Fibroblast of skin of back (primary cell): ENCODE measurements around the gene ZDHHC14.

Source experiments
- DNase-seq: peaks from one replicate; pipeline ENCODE4 v3.0.0-alpha.2; 2013

The ZDHHC14 gene

DNA sequence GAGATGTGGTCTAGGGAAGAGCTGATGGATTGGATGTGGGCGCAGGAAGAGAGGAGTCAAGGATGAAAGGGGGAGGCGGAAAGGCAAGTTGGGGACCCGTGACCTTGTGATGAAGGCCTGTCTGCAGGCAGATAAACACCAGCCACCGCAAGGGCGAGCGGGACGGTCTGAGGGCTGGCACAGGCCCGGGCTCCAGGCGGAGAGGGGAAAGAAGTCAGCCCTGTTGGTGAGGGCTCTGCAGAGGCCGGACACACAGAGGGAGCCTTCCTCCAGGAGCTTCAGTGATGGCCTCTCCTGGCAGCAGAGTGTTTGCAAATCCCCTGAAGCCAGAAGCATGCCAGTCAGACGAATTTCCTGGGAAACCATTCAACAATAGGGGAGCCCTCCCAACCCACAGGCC, 112.2 kb downstream of the ZDHHC14 start:
- DNase-seq, result no peak

DNA sequence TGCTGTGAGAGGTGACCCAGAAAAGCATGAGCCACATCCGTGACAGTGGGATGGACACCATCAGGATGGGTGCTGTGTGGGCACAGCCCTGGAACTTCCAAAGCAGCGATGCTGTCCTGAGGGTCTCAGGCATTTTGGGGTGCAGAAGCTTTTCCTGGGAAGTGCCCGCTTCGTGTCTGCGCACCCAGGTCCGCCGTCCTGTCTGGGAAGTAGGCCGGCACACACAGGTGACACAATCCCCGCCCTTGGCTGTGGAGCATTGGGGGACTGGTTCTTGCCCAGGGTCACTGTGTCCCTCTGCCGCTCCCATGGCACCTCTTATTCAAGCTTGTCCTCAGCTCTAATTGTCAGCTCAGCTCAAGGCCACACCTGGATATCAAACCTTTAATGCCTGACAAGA, 112.6 kb downstream of the ZDHHC14 start:
- DNase-seq, result no peak

DNA sequence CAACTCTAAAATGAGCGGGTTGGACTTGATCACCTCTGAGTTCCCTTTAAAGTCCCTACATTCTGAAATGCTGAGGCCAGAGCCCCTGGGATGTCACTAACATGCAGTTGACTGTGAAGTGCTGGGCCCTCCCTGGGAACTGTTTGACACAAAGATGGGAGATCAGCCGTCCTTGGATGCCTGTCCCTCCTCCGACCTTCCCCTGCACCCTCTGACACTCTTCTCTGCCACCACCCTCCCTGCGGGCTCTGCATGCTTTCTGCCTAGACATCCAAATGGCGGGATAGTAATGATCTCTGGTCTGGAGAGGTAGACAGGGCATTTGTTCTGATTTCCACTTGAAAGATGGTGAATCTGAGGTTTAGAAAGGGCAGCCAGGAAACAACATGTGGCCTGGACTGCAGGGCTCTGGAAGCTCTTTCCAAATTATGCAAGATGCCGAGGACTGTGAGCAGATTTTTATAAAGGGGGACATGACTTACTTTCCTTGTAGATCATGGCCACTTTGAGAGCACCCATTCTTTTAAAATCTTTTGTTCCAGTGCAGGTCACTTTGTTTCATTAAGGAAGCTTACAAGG, 113.2 kb downstream of the ZDHHC14 start:
- no peak for DNase-seq

DNA sequence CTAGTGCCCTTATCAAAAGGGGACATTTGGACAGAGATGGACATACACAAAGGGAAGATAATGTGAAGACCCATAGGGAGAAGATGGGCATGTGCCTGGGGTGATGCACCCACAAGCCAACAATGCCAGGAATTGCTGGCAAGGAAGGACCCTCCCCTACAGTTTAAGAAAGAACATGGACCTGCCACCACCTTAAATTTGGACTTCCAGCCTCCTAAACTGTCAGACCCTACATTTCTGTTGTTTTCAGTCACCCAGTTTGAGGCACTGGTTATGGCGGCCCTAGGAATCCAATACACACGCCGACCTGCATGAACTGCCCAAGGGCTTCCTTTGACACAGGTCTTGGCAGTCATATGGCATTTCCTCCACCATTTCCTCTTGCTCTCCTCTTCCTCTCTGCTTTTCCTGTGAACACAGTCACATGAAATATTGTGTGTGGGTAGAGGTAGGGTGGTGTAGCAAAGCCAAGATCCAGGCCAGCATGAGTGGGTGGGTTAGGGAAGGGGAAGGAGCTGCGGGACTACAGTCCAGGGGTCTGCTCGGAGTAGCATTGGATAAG, 115.6 kb downstream of the ZDHHC14 start:
- DNase-seq, result no peak

DNA sequence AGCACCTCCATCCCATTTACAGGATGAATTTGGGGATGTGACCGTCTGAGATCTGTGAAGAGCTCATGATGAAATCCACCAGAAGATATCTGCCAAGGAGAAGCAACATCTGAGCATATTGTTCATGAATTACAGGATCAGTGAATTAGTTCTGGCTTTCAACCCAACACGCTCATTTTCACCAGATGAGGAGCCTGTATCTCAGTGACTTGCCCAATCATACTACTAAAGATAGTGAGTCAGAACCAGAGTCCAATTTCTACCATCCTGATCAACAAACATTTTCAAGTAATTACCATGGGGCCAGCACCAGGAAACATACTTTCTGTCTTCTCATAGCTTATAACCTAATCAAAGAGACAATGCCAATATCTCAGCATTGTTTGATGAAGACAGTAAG, 116.6 kb downstream of the ZDHHC14 start:
- no peak for DNase-seq

DNA sequence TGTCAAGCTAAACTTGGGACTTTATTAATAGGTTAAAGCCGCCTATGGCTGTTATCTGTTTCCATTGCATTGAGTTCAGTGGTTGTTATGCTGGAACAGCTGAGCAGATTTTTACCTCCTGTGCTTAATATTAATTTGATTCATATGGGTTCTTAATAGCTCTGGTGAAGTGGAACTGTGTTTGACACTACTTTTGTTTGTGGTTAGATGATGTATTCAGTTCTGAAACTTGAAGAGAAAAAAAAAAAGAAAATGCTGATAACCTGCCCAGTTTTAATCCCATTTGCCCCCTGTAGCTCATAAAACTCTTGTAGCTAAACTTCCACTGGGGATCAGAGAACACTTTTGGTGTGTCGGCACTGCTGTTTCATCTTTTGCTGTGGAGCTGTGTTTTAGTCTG, 117.8 kb downstream of the ZDHHC14 start:
- no peak for DNase-seq

DNA sequence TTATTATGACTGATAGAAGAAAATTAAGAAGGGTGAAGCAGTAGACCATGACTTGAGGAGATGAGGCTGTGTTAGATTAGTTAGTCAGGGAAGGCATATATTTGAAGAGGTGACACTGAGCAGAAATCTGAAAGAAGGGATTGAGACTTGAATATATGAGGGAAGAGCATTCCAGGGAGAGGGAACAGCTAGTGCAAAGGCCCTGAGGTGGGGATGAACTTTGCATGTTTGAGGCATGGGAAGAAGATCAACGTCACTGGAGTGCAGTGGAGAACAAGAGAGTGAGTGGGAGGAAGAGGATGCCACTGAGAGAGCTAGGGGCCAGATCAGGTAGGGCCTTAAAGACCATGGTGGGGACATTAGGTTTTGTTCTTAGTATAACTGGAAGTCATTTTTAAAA, 119.0 kb downstream of the ZDHHC14 start:
- DNase-seq, result no peak

DNA sequence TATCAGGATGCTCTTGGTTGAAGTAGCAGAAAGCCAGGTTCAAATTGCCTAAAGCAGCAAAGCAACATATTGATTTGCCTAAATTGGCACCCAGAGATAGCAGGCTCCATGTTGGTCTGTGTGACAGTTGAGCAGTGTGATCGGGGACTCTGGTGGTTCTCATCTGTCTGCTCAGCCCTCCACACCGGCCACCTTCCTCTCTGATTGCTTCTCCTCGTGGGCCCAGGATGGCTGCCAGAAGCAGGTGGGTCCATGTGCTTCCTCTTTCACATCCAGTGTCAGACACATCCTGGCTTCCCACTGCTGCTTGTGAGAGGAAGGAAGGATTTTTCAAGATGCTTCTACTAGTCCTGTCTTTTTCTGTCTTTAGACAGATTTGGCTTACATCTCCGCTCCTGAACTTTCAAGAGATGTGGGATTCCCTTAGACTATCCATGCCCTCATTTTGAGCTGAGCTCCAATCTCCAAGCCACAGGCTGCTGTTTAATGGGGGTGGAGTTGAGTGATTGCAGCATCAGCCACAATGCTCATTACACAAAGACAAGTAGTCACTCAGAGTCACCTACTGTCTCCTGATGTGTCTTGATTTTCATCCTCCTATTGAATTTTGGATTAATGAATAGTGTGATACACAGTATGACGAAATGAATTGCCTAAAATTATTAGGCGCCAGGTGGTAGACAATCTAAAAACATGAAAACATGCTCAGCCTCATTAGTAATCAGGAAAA, 122.2 kb downstream of the ZDHHC14 start:
- no peak for DNase-seq

DNA sequence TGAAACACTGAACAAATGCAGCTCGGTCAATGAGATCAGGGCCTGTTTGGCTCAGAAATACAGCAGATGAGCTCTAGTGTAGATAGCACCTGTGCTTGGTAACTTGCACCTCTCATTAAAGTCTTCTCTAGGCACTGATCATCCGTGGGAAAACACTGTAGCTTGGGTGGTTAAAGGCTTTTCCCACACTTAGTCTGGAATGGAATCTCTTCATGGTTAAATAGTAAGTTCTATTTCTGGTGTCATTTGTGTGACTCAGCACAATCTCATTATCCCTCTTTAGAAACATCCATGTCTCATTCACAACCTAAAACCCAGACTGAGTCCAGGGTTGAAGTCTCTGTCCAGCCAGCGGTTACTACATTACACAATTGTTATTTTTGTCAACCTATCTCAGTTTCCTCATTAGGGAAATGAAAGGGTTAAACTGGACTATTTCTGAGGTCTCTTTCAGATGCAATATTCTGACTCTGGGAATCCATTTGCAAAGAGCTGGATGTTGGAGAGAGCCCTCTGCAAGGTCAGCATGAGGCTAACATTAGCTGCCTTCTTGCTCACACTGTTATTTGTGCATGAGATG, 125.0 kb downstream of the ZDHHC14 start:
- no peak for DNase-seq

DNA sequence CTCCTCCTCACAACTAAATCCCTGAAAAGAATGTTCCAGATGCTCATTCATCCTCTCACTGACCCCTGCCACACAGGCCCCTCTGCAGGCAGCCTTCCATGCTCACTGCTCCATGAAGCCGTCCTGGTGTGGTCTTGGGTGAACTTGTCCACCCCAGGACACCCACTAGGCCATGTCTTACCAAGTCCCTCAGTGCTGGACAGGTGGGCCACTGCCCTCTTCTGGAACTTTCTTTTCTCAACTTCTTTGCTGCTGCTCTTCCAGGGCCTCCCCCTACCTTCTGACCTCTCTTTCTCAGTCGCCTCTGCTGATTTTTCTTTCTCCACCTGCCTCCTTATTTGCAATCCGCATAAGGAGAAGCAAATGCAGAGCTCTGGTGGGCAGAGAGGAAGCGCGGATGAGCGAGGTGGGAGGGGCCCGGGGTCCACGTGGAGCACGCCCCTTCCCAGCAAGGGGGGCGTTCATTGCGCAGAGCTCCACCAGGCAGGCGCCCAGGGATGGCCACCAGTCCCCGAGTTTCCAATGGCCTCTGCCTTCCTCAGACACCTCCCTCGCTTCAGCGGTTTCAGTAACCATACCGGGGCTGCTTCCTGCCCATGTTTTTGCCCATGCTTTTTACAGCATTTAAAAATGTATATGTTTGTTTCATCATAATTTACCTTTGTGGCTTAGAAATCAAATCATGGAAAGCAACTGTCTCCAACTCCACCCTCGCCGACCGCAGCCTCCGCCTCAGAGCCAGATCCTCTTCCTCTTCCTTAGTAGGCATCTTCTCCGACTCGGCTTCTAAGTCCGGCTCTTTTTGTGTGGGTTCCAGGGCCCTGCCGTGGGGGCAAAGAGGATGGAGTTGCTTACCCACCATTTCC, 129.6 kb downstream of the ZDHHC14 start:
- DNase-seq, result no peak

DNA sequence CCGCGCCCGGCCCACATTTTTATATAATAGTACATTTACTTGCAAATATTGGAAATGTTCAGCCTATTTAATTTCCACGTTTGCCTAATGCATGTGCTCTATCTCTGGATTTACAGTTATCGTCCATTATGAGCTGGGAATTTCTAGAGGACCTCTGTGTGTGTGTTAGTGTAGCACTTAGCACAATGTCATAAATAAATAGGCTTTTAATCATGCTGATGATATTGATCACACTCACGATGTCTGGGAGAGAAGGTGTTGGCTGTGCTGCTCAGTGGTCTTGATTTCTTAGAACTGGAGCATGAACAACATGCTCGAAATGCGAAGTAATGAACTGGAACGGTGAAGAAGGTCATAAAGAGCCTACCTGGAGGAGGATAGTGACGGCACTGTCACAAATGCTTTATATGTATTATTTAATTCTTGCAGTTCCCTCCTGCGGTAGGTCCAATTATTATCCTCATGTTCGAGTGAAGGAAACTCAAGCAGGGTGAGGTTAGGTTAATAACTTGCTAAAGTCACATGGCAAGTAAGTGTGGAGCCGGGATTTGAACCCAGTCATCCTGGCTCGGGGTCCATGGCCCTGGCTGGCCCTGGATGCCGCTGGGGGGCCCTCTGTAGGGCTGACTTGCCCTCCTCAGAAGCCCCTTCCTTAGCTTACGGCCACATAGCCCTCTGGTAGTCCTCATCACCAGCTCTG, 130.8 kb downstream of the ZDHHC14 start:
- no peak for DNase-seq

DNA sequence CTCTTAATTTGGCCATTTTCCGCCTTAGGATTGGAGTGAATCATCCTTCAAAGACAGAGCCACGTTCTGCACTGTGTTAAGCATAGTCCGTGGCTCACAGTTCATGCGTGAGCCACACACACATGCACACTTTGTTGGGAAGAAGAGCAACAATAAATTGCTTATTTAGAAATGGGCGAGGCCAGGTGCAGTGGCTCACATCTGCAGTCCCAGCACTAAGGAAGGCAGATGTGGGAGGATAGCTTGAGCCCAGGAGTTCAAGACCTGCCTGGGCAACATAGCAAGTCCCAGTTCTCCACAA, 131.3 kb downstream of the ZDHHC14 start:
- no peak for DNase-seq

DNA sequence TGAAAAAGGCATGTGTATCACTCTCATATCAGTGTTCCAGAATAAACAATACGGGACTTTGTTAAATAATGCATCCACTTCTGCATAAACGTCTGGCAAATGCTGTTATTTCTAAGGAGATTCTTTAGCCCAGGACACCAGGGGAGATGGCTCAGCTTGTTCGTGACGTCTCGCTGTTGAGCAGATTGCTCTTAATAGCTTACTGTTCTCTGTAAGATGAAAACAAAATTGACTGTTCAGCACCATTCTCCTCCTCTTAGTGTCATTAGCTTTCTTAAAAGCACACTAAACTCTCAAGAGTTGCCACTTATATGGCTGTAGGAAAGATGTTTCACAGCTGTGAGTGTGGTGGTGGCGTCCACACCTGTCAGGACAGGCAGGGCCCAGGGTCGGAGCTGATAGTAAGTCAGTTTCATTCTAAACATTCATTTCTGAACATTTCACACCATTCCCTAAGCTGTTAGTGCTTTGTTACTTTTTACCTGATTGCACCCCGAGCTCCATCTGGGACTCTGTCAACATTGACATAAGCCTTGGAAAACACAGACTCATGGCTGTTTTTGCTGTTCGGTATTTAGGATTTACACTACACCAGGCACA, 132.1 kb downstream of the ZDHHC14 start:
- no peak for DNase-seq

DNA sequence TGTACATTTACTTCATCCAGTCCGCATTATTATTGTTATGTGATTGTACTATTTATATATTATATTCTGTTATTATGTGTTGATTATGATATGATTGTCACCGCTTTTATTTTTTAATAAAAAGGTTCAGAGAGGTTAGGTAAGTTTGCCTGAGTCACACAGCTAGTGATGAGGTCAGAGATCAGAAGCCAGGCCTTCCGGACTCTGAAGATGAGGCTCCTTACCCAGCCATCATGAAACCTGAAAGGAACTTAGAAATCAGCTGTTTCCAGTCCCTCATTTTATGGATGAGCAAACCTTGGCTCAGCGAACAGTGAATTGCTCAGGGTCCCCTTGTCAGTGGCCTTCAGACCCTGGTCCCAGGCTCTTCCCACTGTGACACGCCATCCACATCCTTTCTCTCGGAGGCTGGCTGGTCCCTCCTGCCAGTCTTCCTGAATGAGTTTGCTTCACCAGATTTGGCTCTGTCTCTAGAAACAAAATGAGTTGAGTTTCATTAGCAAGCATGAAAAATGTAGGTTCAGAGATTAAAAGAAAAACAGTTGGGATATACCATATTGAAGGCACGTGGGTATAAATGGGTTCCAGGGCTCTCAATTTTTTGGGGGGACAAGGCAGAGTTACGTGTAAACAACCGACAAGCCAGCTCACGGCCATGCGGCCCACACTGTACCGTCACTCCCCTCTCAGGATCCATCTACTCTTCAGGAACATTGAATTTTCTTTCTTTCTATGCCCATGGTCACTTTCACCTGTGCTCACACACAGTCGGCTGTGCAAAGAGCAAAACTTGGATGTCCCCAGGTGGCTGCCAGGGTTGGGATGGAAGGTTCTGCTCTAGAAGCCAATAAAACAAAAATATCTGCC, 132.9 kb downstream of the ZDHHC14 start:
- DNase-seq, result no peak

DNA sequence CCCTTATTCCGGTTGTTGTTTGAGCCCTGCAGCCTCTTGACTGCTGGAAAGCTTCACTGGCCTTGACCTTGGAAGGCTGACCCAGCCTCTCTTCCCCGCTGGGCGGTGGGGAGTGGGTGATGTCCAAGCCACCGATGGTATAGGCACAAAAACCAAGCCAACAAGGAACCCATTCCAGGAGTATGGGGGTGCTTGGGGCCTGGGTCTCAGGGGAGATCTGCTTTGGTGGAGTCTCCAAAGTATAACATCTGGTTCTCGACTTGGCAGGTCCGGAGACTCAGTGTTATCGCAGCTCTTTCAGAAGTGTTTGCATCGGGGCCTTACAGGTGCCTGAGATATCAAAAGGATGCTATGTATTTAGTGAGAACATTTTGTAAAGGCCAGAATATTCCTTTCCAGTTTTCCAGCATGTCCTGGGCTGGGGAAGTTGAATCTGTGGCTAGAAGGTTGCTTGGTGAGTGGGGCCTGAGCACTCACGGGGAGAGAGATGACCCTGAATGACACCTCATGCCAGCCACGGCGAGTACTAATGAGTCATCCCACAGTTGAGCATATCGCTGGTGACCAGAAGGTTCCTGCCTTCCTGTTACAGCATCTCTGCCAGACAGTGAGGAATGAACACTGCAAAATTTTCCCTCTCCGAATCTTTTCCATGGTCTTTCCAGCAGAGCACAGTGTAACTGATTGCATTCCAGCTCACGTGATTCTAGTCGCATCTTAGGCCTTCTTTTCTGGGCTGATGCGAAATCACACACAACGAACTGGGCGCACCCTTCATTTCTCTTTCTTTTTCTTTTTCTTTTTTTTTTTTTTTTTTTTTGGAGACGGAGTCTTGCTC, 133.9 kb downstream of the ZDHHC14 start:
- peak; percentile 67 for DNase-seq

DNA sequence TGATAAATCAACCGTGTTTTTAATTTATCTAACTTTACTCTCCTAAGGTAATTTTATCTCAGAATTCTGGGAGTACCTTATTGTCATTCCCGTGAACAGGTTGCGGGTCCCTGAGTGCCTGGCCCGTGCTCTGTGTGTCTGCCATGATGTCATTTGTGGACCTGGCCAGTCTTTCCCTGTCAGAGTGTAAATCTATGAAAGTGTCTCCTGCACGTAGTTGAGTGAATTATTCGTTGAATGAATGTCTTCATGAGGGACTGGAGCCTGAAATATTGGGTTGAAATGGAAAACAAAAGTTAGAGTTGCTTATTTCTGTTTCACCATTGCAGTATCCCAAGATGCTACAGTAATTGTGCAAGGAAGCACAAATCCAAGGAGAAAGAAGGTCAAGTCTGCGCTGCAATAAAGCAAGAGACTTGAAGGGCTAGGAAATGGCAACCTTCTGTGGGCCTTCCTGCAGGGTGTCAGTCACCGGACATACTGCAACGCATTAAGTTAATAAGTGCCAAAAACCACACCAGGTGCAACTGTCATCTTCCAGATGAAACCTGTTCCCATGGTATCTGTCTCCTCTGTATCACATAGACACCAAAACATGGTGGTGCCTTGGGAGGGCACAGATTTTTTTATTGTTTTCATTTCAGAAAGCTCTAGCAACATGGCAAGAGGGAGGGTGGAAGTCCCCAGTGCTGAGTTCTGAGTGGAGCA, 135.5 kb downstream of the ZDHHC14 start:
- no peak for DNase-seq

DNA sequence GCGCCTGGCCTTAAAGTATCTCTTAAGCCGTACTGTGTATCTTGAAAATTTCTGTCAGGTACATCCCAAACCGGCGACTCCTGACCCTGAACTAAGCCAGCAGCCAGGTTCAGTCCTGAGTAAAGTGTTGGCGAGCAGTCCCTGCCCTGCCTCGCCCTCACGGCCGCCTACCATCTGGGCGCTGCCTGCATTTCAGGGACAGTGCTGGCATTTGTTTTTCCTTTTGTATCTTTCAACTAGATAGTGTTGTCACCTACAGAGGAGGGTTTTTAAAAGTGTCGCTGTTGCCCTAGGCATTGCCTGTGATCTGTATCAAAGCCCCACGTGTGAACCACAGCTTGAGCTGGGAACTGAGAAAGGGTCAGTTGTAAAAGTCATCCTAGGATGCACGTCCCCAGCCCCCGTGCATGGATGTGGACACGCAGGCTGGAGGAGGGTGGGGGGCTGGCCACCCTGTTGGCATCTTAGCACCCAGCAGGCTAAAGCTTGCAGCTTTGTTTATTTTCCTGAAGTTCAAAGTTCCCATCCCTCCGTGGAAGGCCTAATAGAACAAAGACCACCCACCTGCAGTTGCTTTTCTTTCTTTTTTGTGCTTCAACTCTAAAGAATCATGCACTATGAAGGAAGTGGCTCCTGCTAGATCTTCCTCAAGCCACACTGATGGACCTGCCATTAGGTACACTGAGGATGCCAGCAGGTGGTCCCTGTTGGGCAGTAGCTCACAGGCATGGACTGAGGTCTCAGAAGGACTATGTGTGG, 136.8 kb downstream of the ZDHHC14 start:
- DNase-seq, result no peak

DNA sequence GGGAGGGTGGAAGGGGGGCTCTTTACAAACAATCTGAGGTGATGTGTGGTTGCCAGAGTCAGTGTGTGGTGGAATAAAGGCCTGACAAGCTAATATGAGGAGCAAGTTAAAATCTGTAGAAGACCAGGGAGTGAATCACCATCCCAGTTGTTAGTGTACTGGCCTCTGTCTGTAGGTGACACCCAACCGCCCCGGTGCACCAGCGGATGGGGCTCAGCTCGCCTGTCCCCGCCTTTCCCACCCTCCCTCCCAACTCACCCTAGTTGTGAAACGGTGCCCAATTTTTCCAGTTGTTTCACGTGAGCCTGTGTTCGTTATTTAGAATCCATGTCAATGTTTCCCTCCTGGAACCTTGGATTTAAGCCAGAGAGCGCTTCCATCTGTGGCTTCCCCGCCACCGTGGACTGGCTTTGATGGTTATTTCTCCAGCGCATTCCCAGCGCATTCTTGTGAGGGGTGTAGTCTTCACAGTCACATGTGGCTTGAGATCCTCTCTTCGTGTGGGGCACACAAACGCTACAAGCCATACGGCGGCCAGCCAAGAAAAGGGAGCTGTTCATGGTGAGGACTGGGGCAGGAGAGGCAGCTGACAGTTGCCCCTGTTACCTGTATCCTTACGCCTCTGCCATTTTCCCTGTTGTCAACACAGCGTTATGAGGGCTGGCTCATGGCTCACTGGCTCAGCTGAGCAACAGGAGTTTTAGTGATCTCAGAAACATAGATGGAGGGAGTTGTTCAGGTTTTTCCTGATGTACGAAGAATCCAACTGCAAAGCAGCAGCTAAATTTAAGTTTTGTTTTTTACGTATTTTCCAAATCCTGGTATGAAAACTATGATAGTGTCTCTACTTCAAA, 137.6 kb downstream of the ZDHHC14 start:
- peak; percentile 88 for DNase-seq
